PFSK-1 (cell line): ENCODE data around the gene CST11.

Experiments
- FOXP2 ChIP-seq: optimal IDR thresholded peaks from 2 replicates; pipeline ENCODE3; 2011; ENCODE audit warnings: borderline replicate concordance, control low read depth, inconsistent platforms; ENCODE audit not compliant: insufficient read depth; ENCODE audit errors: extremely low read length, extremely low read depth
- POLR2AphosphoS5 ChIP-seq: IDR thresholded peaks from 2 replicates; pipeline ENCODE4 v1.6.1; 2012; ENCODE audit warnings: low read depth, mild to moderate bottlenecking, control low read depth, low read length, moderate library complexity
- REST ChIP-seq, 2 experiments: IDR thresholded peaks; 2 replicates each; pipeline versions ENCODE4 v1.6.1 to v1.8.0; 2011 to 2012; ENCODE audit warnings: low read depth in 2 of 2, low read length in 2 of 2, control low read depth in 1 of 2, inconsistent platforms in 1 of 2, mild to moderate bottlenecking in 1 of 2, moderate library complexity in 1 of 2; ENCODE audit not compliant: insufficient read depth in 1 of 2
- SIN3A ChIP-seq: IDR thresholded peaks from 2 replicates; pipeline ENCODE4 v1.6.1; 2012; ENCODE audit warnings: mild to moderate bottlenecking, low read length, moderate library complexity, borderline replicate concordance; ENCODE audit not compliant: insufficient read depth
- TAF1 ChIP-seq: IDR thresholded peaks from 2 replicates; pipeline ENCODE4 v1.6.1; 2012; ENCODE audit warnings: low read length, control low read depth, borderline replicate concordance; ENCODE audit not compliant: insufficient read depth

The CST11 gene

GRCh38 chr20:23490817-23491216 is 38.1 kb upstream of the CST11 start, which contains the start of gene CST8:
TSS of gene CST8 (plus strand) at chr20:23491117. CDS start at chr20:23491668, 551 bp downstream.
- TF ChIP-seq TAF1 (no peak), REST (IDR thresholded peaks at IDR 0.05; ENCODE audit: insufficient read depth in 1 of 2, low read depth in 2 of 2, low read length in 2 of 2) (no peak), POLR2AphosphoS5 (no peak), FOXP2 (no peak), SIN3A (no peak)

- TF ChIP-seq REST (IDR thresholded peaks at IDR 0.05; ENCODE audit: insufficient read depth in 1 of 2, low read depth in 2 of 2, low read length in 2 of 2) (no peak), FOXP2 (no peak), SIN3A (no peak), TAF1 (no peak), POLR2AphosphoS5 (no peak)
These were observed 36.3 kb upstream of the CST11 start for GRCh38 chr20:23488996-23489395.

- TF ChIP-seq REST (IDR thresholded peaks at IDR 0.05; ENCODE audit: insufficient read depth in 1 of 2, low read depth in 2 of 2, low read length in 2 of 2), result no peak
- TF ChIP-seq POLR2AphosphoS5, result no peak
- no peak for TF ChIP-seq SIN3A
- no peak for TF ChIP-seq FOXP2
- TF ChIP-seq TAF1, result no peak
These were observed 35.8 kb upstream of the CST11 start for GRCh38 chr20:23488470-23488869.

GRCh38 chr20:23484081-23484480 is 31.4 kb upstream of the CST11 start:
- TF ChIP-seq REST (IDR thresholded peaks at IDR 0.05; ENCODE audit: insufficient read depth in 1 of 2, low read depth in 2 of 2, low read length in 2 of 2) (no peak), FOXP2 (no peak), TAF1 (no peak), SIN3A (no peak), POLR2AphosphoS5 (no peak)

GRCh38 chr20:23482138-23482537 is 29.5 kb upstream of the CST11 start:
- no peak for TF ChIP-seq SIN3A
- no peak for TF ChIP-seq POLR2AphosphoS5
- no peak for TF ChIP-seq FOXP2
- TF ChIP-seq TAF1, result no peak
- TF ChIP-seq REST (IDR thresholded peaks at IDR 0.05; ENCODE audit: insufficient read depth in 1 of 2, low read depth in 2 of 2, low read length in 2 of 2), result no peak
